ENCODE results near the gene SUPT6H.

The SUPT6H gene

DNA sequence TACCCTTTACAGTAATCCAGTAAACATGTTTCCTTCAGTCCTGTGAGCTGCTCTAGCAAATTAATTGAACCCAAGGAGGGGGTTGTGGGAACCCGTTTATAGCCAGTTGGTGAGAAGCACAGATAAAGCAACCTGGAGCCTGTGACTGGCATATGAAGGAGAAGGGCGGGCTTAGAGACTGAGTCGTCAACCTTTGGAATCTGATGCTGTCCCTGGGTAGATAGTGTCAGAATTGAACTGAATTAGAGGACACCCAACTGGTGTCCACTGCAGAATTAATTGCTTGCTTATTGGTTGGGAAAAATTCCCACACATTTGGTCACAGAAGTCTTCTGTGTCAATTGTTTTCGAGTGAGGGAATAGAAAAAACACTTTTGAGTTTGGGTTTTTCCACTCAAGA is 35.2 kb upstream of the SUPT6H start:
- Histone ChIP-seq H3K36me3 (ENCODE audit: control insufficient read depth in 1 of 2, insufficient read depth in 2 of 2, low read depth in 1 of 2, low read length in 2 of 2) (peaks cover 61 to 81% of the 10 kb centered on the region in 2 experiments), H2AK5ac (ENCODE audit: low read length, severe bottlenecking) (no peak overlapping the region)

DNA sequence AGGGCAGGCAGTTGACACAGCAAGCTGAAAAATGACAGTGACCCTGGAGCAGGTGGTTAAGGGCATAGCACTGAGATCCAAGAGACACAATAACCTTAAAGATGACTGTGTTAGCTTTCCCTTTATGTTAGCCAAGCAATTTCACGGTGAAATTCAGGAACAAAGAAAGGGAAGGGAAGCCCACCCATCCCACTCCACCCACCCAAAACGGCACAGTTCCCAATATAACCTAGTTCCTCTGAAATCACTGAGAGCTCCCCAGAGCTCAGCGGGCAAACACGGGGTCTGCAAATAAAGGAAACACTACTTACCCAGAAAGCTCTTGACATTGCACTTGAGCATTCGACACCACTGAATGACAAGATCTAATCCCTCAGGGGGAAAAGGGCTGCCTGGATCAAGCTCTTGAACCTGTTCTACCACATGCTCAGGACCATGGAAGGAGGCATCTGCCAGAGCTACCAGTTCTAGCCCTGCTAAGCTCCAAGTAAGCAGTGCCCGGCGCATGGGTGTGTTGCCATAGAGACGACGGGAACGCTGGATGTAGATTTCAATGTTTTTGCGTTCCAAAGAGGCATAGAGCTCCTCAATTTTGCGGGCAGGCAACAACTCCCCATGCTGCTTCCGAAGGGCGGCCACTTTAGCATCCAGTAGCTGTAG is 27.7 kb upstream of the SUPT6H start:
- no peak for DNase-seq
- no peaks in the 10 kb centered on the region for H3K4me1 ChIP-seq (ENCODE audit: control insufficient read depth, insufficient read depth, low read depth, low read length)
- no peak overlapping the region for H2AFZ ChIP-seq (ENCODE audit: low read depth, low read length)
- H2AK5ac ChIP-seq (ENCODE audit: low read length, severe bottlenecking) = no peak overlapping the region
- no peaks in the 10 kb centered on the region for H3K9me3 ChIP-seq (ENCODE audit: control insufficient read depth, low read length)
- no peak overlapping the region for H2BK120ac ChIP-seq (ENCODE audit: low read depth, low read length)
- peaks cover 47% of the 10 kb centered on the region for H3K79me1 ChIP-seq (replicated peaks; ENCODE audit: low read length, poor library complexity, severe bottlenecking)
- no peak overlapping the region for H3K18ac ChIP-seq (ENCODE audit: low read depth in 1 of 2, low read length in 2 of 2)
- H3K27me3 ChIP-seq (ENCODE audit: control insufficient read depth in 1 of 2, insufficient read depth in 1 of 2, low read length in 2 of 2) = no peaks in the 10 kb centered on the region
- no peak overlapping the region for H3K9ac ChIP-seq (ENCODE audit: low read length)
- no peak overlapping the region for H3K23ac ChIP-seq (ENCODE audit: low read length in 2 of 2)
- H4K8ac ChIP-seq (ENCODE audit: low read length) = no peak overlapping the region
- H3K4me2 ChIP-seq (ENCODE audit: low read length, poor library complexity, severe bottlenecking) = no peak overlapping the region
- WGBS = 96% methylated on average over 14 of the region's 14 CpGs
- peaks cover 73 to 97% of the 10 kb centered on the region in 2 experiments for H3K36me3 ChIP-seq (ENCODE audit: control insufficient read depth in 1 of 2, insufficient read depth in 2 of 2, low read depth in 1 of 2, low read length in 2 of 2)
- no peak overlapping the region for H3K14ac ChIP-seq (ENCODE audit: low read length in 2 of 2)
- no peak overlapping the region for H2BK5ac ChIP-seq (ENCODE audit: low read depth, low read length, poor library complexity, severe bottlenecking)
- no peak overlapping the region for H2BK15ac ChIP-seq (ENCODE audit: low read depth, poor library complexity, severe bottlenecking)
- H4K91ac ChIP-seq (ENCODE audit: low read length) = no peak overlapping the region
- H3K27ac ChIP-seq (ENCODE audit: low read length, poor library complexity, severe bottlenecking) = no peak overlapping the region
- no peak overlapping the region for H2BK12ac ChIP-seq (ENCODE audit: low read length in 2 of 2)
- H3K4me3 ChIP-seq (ENCODE audit: insufficient read depth in 1 of 2, low read depth in 1 of 2, low read length in 2 of 2) = no peak overlapping the region
- no peak overlapping the region for H3K4ac ChIP-seq (ENCODE audit: low read depth in 1 of 2, low read length in 2 of 2)

More for the DNA sequence above, 35.2 kb upstream of the SUPT6H start:
- Histone ChIP-seq H4K8ac (ENCODE audit: low read length) (no peak overlapping the region), H2AFZ (ENCODE audit: low read depth, low read length) (no peak overlapping the region), H2BK5ac (ENCODE audit: low read depth, low read length, poor library complexity, severe bottlenecking) (no peak overlapping the region), H3K4ac (ENCODE audit: low read depth in 1 of 2, low read length in 2 of 2) (no peak overlapping the region), H3K23ac (ENCODE audit: low read length in 2 of 2) (no peak overlapping the region), H2BK120ac (ENCODE audit: low read depth, low read length) (no peak overlapping the region), H3K27ac (ENCODE audit: low read length, poor library complexity, severe bottlenecking) (no peak overlapping the region), H3K9ac (ENCODE audit: low read length) (no peak overlapping the region), H3K14ac (ENCODE audit: low read length in 2 of 2) (no peak overlapping the region), H3K79me1 (replicated peaks; ENCODE audit: low read length, poor library complexity, severe bottlenecking) (peaks cover 34% of the 10 kb centered on the region), H3K4me3 (ENCODE audit: insufficient read depth in 1 of 2, low read depth in 1 of 2, low read length in 2 of 2) (no peak overlapping the region), H3K27me3 (ENCODE audit: control insufficient read depth in 1 of 2, insufficient read depth in 1 of 2, low read length in 2 of 2) (no peaks in the 10 kb centered on the region), H3K9me3 (ENCODE audit: control insufficient read depth, low read length) (no peaks in the 10 kb centered on the region), H2BK15ac (ENCODE audit: low read depth, poor library complexity, severe bottlenecking) (no peak overlapping the region), H4K91ac (ENCODE audit: low read length) (no peak overlapping the region), H3K4me1 (ENCODE audit: control insufficient read depth, insufficient read depth, low read depth, low read length) (no peaks in the 10 kb centered on the region), H2BK12ac (ENCODE audit: low read length in 2 of 2) (no peak overlapping the region), H3K18ac (ENCODE audit: low read depth in 1 of 2, low read length in 2 of 2) (no peak overlapping the region), H3K4me2 (ENCODE audit: low read length, poor library complexity, severe bottlenecking) (no peak overlapping the region)
- 93% methylated on average over 4 of the region's 4 CpGs for WGBS
- no peak for DNase-seq

DNA sequence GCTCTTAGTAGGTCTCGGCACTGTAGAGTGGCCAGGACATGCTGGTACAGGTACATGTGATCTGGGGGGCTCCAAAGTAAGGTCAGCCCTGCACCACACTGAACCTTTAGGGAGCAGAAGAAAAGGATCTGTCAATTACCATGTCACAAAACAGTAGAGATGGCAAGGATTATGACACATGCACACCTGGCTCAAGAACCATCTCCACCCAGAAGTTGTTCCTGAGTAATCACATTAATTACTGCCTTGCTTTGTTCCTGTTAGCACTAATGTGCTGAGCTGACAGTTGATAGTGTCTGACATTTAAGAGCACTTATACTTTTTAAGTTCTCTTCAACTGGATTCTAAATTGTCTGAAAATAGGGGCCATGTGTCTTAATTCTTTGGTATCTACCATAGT is 26.5 kb upstream of the SUPT6H start:
- peaks cover 70 to 100% of the 10 kb centered on the region in 2 experiments for H3K36me3 ChIP-seq (ENCODE audit: control insufficient read depth in 1 of 2, insufficient read depth in 2 of 2, low read depth in 1 of 2, low read length in 2 of 2)
- H3K4me3 ChIP-seq (ENCODE audit: insufficient read depth in 1 of 2, low read depth in 1 of 2, low read length in 2 of 2) = no peak overlapping the region
- H3K23ac ChIP-seq (ENCODE audit: low read length in 2 of 2) = no peak overlapping the region
- DNase-seq = no peak
- no peak overlapping the region for H3K14ac ChIP-seq (ENCODE audit: low read length in 2 of 2)
- H2BK12ac ChIP-seq (ENCODE audit: low read length in 2 of 2) = no peak overlapping the region
- H2AFZ ChIP-seq (ENCODE audit: low read depth, low read length) = no peak overlapping the region
- no peak overlapping the region for H2BK15ac ChIP-seq (ENCODE audit: low read depth, poor library complexity, severe bottlenecking)
- no peak overlapping the region for H3K9ac ChIP-seq (ENCODE audit: low read length)
- H2AK5ac ChIP-seq (ENCODE audit: low read length, severe bottlenecking) = no peak overlapping the region
- no peak overlapping the region for H3K4ac ChIP-seq (ENCODE audit: low read depth in 1 of 2, low read length in 2 of 2)
- H3K4me1 ChIP-seq (ENCODE audit: control insufficient read depth, insufficient read depth, low read depth, low read length) = no peaks in the 10 kb centered on the region
- no peak overlapping the region for H3K4me2 ChIP-seq (ENCODE audit: low read length, poor library complexity, severe bottlenecking)
- H3K9me3 ChIP-seq (ENCODE audit: control insufficient read depth, low read length) = no peaks in the 10 kb centered on the region
- H3K18ac ChIP-seq (ENCODE audit: low read depth in 1 of 2, low read length in 2 of 2) = no peak overlapping the region
- no peak overlapping the region for H2BK5ac ChIP-seq (ENCODE audit: low read depth, low read length, poor library complexity, severe bottlenecking)
- no peak overlapping the region for H4K8ac ChIP-seq (ENCODE audit: low read length)
- H4K91ac ChIP-seq (ENCODE audit: low read length) = no peak overlapping the region
- WGBS = 100% methylated on average over 1 of the region's 1 CpG
- H2BK120ac ChIP-seq (ENCODE audit: low read depth, low read length) = no peak overlapping the region
- no peak overlapping the region for H3K27ac ChIP-seq (ENCODE audit: low read length, poor library complexity, severe bottlenecking)
- peaks cover 56% of the 10 kb centered on the region for H3K79me1 ChIP-seq (replicated peaks; ENCODE audit: low read length, poor library complexity, severe bottlenecking)
- no peaks in the 10 kb centered on the region for H3K27me3 ChIP-seq (ENCODE audit: control insufficient read depth in 1 of 2, insufficient read depth in 1 of 2, low read length in 2 of 2)

DNA sequence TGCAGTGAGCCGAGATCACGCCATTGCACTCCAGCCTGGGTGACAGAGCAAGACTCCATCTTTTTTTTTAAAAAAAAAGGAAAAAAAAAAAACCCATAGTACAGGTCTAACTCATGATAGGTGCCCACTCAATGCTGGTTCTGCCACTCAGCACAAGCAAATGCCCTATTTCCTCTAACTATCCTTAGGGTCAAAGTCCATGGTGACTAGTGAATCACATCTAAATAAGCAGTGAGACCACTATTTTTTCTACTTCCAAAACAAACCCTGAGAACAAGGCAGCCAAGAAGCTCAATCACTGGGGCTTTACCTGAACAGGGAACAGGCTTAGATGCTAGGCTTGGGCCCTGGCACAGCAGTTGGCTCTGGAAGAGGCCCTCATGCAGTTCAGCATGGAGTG is 20.4 kb upstream of the SUPT6H start:
- Histone ChIP-seq H3K18ac (ENCODE audit: low read depth in 1 of 2, low read length in 2 of 2) (no peak overlapping the region), H2BK12ac (ENCODE audit: low read length in 2 of 2) (no peak overlapping the region), H3K4me3 (ENCODE audit: insufficient read depth in 1 of 2, low read depth in 1 of 2, low read length in 2 of 2) (no peak overlapping the region), H3K23ac (ENCODE audit: low read length in 2 of 2) (no peak overlapping the region), H3K9me3 (ENCODE audit: control insufficient read depth, low read length) (no peaks in the 10 kb centered on the region), H2BK15ac (ENCODE audit: low read depth, poor library complexity, severe bottlenecking) (no peak overlapping the region), H4K8ac (ENCODE audit: low read length) (no peak overlapping the region), H3K27me3 (ENCODE audit: control insufficient read depth in 1 of 2, insufficient read depth in 1 of 2, low read length in 2 of 2) (no peaks in the 10 kb centered on the region), H3K27ac (ENCODE audit: low read length, poor library complexity, severe bottlenecking) (no peak overlapping the region), H2AK5ac (ENCODE audit: low read length, severe bottlenecking) (no peak overlapping the region), H3K9ac (ENCODE audit: low read length) (no peak overlapping the region), H3K4ac (ENCODE audit: low read depth in 1 of 2, low read length in 2 of 2) (no peak overlapping the region), H3K79me1 (replicated peaks; ENCODE audit: low read length, poor library complexity, severe bottlenecking) (peaks cover 46% of the 10 kb centered on the region), H3K4me1 (ENCODE audit: control insufficient read depth, insufficient read depth, low read depth, low read length) (peaks cover 2% of the 10 kb centered on the region), H2BK120ac (ENCODE audit: low read depth, low read length) (no peak overlapping the region), H4K91ac (ENCODE audit: low read length) (no peak overlapping the region), H3K4me2 (ENCODE audit: low read length, poor library complexity, severe bottlenecking) (no peak overlapping the region), H3K36me3 (ENCODE audit: control insufficient read depth in 1 of 2, insufficient read depth in 2 of 2, low read depth in 1 of 2, low read length in 2 of 2) (peaks cover 42 to 69% of the 10 kb centered on the region in 2 experiments), H3K14ac (ENCODE audit: low read length in 2 of 2) (no peak overlapping the region), H2AFZ (ENCODE audit: low read depth, low read length) (no peak overlapping the region), H2BK5ac (ENCODE audit: low read depth, low read length, poor library complexity, severe bottlenecking) (no peak overlapping the region)
- WGBS = 100% methylated on average over 2 of the region's 2 CpGs
- DNase-seq = no peak
